ENCODE data around the gene ATP12A. TPM values are rescaled to one million over a fixed set of nuclear protein-coding genes. Genes with fewer than 3 reads are reported as not detected.

The ATP12A gene
- total and polyA plus RNA-seq, 2 of the 8 experiments (the other 6 are each of a cell fraction or from before 2014, with no cell fraction given): 0.80 to 1.3 TPM

GRCh38 chr13:24663586-24663985 is 16.6 kb upstream of the ATP12A start (continued):
- TF ChIP-seq CHD7 (IDR thresholded peaks at IDR 0.05; ENCODE audit: insufficient replicate concordance, low read length) (no peak), GABPA (IDR thresholded peaks at IDR 0.05; ENCODE audit: borderline replicate concordance, insufficient read depth, low read length) (no peak), SIX5 (IDR thresholded peaks at IDR 0.05; ENCODE audit: low read depth, low read length) (no peak)

All from H1 (cell line).